ENCODE measurements around the gene CYSLTR2. TPM values are rescaled to one million over a fixed set of nuclear protein-coding genes. Genes with fewer than 3 reads are reported as not detected.

Gene CYSLTR2
- total and polyA plus RNA-seq, 9 of the 15 experiments (the other 6 are each of a cell fraction or from before 2014, with no cell fraction given) = not detected

- TF ChIP-seq ZNF280A (IDR thresholded peaks at IDR 0.05; ENCODE audit: low read depth, partially characterized antibody) (no peak), MAFG (tag; conservative IDR thresholded peaks at IDR 0.05) (no peak), FOSL1 (tag; conservative IDR thresholded peaks at IDR 0.05) (no peak), CGGBP1 (CRISPR knock-in tag; IDR thresholded peaks at IDR 0.05) (no peak), PTBP1 (IDR thresholded peaks at IDR 0.05; ENCODE audit: low read depth, low read length) (no peak), ZBTB17 (CRISPR knock-in tag; IDR thresholded peaks at IDR 0.05) (no peak), TFE3 (CRISPR knock-in tag; IDR thresholded peaks at IDR 0.05) (no peak), SREBF2 (CRISPR knock-in tag; IDR thresholded peaks at IDR 0.05) (no peak), MXI1 (IDR thresholded peaks at IDR 0.05; ENCODE audit: low read depth, low read length) (no peak)
Observed at GRCh38 chr13:48748681-48749080, 95.0 kb downstream of the CYSLTR2 start (continued).

Measured in K562 (cell line).